Hippocampal formation (tissue), 2 donors: Measurements from ENCODE around the gene TMTC2.
A peak's percentile ranks its signal among the peaks of the same experiment; 100 is the strongest.
"Not testable (repeated sequence)": the region's sequence is repeated elsewhere in the genome, so short reads cannot be mapped to it uniquely, and the experiment has no call there.

Experiments used
- DNase-seq, 2 donors: peaks; one replicate each; lab custom pipeline; 2025; lab: John Stamatoyannopoulos, UW

TMTC2 gene

GRCh38 chr12:82841487-82841904, 154.8 kb downstream of the TMTC2 start:
- no peak for DNase-seq

GRCh38 chr12:82842480-82842879, 155.8 kb downstream of the TMTC2 start:
- DNase-seq = no peak

GRCh38 chr12:82845076-82845475, 158.4 kb downstream of the TMTC2 start:
- not testable (repeated sequence) for DNase-seq

GRCh38 chr12:82848845-82849244, 162.1 kb downstream of the TMTC2 start:
- no peak for DNase-seq

GRCh38 chr12:82852529-82852928, 165.8 kb downstream of the TMTC2 start:
- DNase-seq = no peak

- DNase-seq = no peak
Measured at GRCh38 chr12:82855872-82856271, 169.2 kb downstream of the TMTC2 start.

GRCh38 chr12:82857276-82857675, 170.6 kb downstream of the TMTC2 start:
- DNase-seq = no peak

- no peak for DNase-seq
Measured at GRCh38 chr12:82857911-82858533, 171.3 kb downstream of the TMTC2 start.

GRCh38 chr12:82858534-82858917, 171.8 kb downstream of the TMTC2 start:
- DNase-seq = no peak

- DNase-seq = no peak
Measured at GRCh38 chr12:82862069-82862841, 175.5 kb downstream of the TMTC2 start.

- no peak for DNase-seq
Measured at GRCh38 chr12:82862876-82863649, 176.4 kb downstream of the TMTC2 start.

- no peak for DNase-seq
Measured at GRCh38 chr12:82866227-82866775, 179.6 kb downstream of the TMTC2 start.

GRCh38 chr12:82866946-82867345, 180.2 kb downstream of the TMTC2 start:
- no peak for DNase-seq

- no peak for DNase-seq
Measured at GRCh38 chr12:82867762-82868500, 181.2 kb downstream of the TMTC2 start.

- DNase-seq = peak in 1 of 2 donors; percentile 58
Measured at GRCh38 chr12:82870771-82871377, 184.2 kb downstream of the TMTC2 start.

- no peak for DNase-seq
Measured at GRCh38 chr12:82872088-82872487, 185.4 kb downstream of the TMTC2 start.

- DNase-seq = no peak
Measured at GRCh38 chr12:82873309-82873708, 186.6 kb downstream of the TMTC2 start.

GRCh38 chr12:82873951-82874350, 187.2 kb downstream of the TMTC2 start:
- DNase-seq = no peak

GRCh38 chr12:82874945-82875344, 188.2 kb downstream of the TMTC2 start:
- DNase-seq = no peak

- no peak for DNase-seq
Measured at GRCh38 chr12:82876075-82876474, 189.4 kb downstream of the TMTC2 start.

- DNase-seq = no peak
Measured at GRCh38 chr12:82877963-82878362, 191.3 kb downstream of the TMTC2 start.
